C4-2B (cell line): ENCODE measurements around the gene KBTBD4.
"Not testable (repeated sequence)": the region's sequence is repeated elsewhere in the genome, so short reads cannot be mapped to it uniquely, and the experiment has no call there.

Experiments used
- H3K27ac ChIP-seq: fragments of 450-650 bp; 2 replicates; pipeline ENCODE4 v1.5.1; 2017
- CTCF ChIP-seq: fragments of 450-650 bp; conservative IDR thresholded peaks from 2 replicates; pipeline ENCODE4 v1.5.1; 2017; ENCODE audit warnings: mild to moderate bottlenecking
- ZFX ChIP-seq: fragments of 450-650 bp; IDR thresholded peaks from 2 replicates; pipeline ENCODE4 v1.6.1; 2017

KBTBD4 gene

GRCh38 chr11:47532597-47533213, 46.1 kb downstream of the KBTBD4 start:
- TF ChIP-seq CTCF (no peak), ZFX (no peak)
- no peak overlapping the region for H3K27ac ChIP-seq

GRCh38 chr11:47531666-47532065, 47.1 kb downstream of the KBTBD4 start:
- no peak overlapping the region for H3K27ac ChIP-seq
- TF ChIP-seq ZFX (no peak), CTCF (no peak)

- H3K27ac ChIP-seq: not testable (repeated sequence)
Observed at GRCh38 chr11:47530721-47531120, 48.0 kb downstream of the KBTBD4 start.

- TF ChIP-seq ZFX (no peak), CTCF (no peak)
- H3K27ac ChIP-seq: no peak overlapping the region
Observed at GRCh38 chr11:47529951-47530350, 48.8 kb downstream of the KBTBD4 start.

- no peak overlapping the region for H3K27ac ChIP-seq
- TF ChIP-seq ZFX (no peak), CTCF (no peak)
Observed at GRCh38 chr11:47527186-47527585, 51.6 kb downstream of the KBTBD4 start.

- H3K27ac ChIP-seq: not testable (repeated sequence)
Observed at GRCh38 chr11:47526032-47526431, 52.7 kb downstream of the KBTBD4 start.

GRCh38 chr11:47524291-47524874, 54.4 kb downstream of the KBTBD4 start:
- TF ChIP-seq CTCF (no peak), ZFX (no peak)
- H3K27ac ChIP-seq: no peak overlapping the region

- H3K27ac ChIP-seq: no peak overlapping the region
- TF ChIP-seq CTCF (no peak), ZFX (no peak)
Observed at GRCh38 chr11:47523490-47524225, 55.1 kb downstream of the KBTBD4 start.
